ENCODE data around the gene NPFFR1. TPM values are rescaled to one million over a fixed set of nuclear protein-coding genes. Genes with fewer than 3 reads are reported as not detected.
A peak's percentile ranks its signal among the peaks of the same experiment; 100 is the strongest.

NPFFR1 gene
- total RNA-seq, 1 donor from 2014 or later = 0.05 TPM

GRCh38 chr10:70315815-70316214 lies 32.0 kb upstream of the NPFFR1 start:
- no peak for DNase-seq (ENCODE audit: low spot score)

- no peak for DNase-seq (ENCODE audit: low spot score)
Measured at GRCh38 chr10:70315276-70315675, 31.5 kb upstream of the NPFFR1 start.

DNA sequence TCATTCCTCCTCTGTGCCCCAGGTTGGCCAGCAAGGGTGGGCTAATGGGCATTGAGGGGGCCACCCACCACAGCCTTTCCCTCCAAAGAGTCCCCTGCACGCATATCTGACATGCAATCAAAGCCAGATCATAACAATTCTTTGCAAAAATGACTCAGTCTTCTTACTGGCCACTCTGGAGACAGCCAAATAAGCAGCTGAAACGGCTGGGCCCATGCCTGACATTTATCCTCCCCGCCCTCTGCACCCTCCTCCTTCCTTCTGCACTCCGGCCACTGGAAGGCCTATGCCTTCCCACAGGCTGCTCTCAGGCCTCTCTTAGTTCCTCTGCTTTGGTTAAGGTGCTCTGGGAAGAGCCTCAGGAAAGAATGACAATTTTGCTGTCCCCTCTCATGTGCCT lies 29.2 kb upstream of the NPFFR1 start:
- no peak for DNase-seq (ENCODE audit: low spot score)

DNA sequence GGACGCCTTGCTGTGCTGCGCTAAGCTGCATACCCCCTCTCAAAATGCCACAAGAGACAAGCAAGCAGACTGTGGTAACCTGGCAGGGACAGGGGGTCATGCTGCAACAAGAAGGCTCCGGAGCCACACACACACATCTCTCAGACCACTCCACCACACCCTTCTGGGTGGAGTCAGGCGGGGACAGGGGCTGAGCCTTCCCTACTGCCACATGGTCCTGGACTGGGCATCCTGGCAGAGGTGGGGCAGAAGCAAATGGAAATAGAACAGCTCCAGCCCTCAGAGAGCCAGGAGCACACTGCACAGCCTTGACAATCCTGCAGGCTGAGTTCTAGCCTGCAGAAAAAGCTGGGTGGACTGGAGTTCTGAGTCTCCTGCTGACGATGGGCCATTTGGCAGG lies 28.4 kb upstream of the NPFFR1 start:
- DNase-seq (ENCODE audit: low spot score) = no peak

DNA sequence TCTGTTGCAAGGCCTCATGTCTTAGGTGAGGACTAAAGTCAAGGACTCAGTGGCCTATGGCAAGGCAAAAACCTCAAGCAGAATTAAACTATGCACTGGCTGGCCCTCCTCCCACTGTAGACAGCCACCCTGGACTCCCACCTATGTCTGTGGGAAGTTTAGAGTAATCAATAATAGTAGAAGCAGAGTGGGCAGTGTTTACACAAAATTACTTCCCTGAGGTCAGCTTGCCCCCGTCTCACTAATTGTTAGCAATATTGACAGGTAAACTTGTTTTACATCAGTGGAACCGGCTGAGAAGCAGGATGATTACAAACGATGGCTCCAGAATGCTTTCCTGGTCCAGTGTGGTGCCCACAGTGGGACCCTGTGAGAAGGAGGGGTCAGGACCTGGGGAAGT lies 27.9 kb upstream of the NPFFR1 start:
- DNase-seq (ENCODE audit: low spot score) = no peak

- no peak for DNase-seq (ENCODE audit: low spot score)
Measured at GRCh38 chr10:70309661-70310060, 25.9 kb upstream of the NPFFR1 start.

GRCh38 chr10:70308121-70309060 lies 24.6 kb upstream of the NPFFR1 start:
- no peak for DNase-seq (ENCODE audit: low spot score)

GRCh38 chr10:70306886-70307520 lies 23.2 kb upstream of the NPFFR1 start:
- DNase-seq (ENCODE audit: low spot score) = no peak

DNA sequence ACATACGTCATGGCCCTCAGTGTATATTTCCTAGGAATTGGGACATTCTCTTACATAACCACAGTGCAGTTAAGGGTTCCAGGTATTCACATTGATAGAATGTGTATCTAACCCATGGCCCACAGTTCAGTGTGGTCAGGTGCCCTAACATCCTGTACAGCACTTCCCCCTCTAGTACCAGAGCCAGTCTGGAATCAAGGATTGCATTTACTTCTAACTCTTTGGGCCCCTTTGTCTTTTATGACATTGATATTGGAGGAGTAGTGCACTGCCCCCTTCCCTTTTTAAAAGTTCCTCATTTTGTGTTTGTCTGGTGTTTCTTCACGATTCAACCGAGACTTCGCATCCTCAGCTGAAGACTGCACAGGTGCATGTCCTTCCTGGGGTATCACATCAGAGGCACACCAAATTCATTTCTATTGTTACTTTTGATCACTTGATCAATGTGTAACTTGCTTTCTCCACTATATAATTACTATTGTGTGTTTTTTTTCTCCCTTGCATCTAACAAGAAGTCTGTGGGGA lies 22.4 kb upstream of the NPFFR1 start:
- no peak for DNase-seq (ENCODE audit: low spot score)

DNA sequence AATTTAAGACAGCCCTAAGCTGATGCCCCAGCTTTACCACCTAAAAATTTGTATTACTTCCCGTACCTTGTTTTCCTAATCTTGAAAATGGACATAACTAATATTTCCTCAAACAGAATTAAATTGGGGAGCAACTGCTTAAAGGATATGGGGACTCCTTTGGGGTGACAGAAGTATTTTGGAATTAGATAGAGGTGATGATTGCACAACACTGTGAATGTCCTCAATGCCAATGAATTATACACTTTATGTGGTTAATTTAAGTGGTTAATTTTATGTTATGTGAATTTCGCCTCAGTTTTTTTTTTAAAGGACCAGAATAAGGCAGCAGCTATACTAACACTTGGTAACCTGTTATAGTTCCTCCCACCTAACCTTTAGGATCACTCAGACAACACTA lies 19.9 kb upstream of the NPFFR1 start:
- no peak for DNase-seq (ENCODE audit: low spot score)

DNA sequence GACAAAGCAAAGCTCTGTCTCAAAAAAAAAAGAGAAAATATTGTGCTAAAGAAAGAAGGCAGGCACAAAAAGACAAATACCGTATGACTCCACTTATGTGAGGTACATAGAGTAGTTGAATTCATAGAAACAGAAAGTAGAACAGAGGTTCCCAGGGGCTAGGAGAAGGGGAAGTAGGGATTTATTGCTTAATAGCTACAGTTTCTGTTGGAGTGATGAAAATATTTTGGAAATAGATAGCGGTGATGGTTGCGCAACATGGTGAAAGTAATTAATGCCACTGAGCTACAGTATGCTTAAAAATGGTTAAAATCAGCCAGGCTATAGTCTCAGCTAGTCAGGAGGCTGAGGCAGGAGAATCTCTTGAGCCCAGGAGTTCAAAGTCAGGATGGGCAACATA lies 18.5 kb upstream of the NPFFR1 start:
- DNase-seq (ENCODE audit: low spot score) = no peak

GRCh38 chr10:70300908-70301597 lies 17.2 kb upstream of the NPFFR1 start:
- DNase-seq (ENCODE audit: low spot score) = no peak

DNA sequence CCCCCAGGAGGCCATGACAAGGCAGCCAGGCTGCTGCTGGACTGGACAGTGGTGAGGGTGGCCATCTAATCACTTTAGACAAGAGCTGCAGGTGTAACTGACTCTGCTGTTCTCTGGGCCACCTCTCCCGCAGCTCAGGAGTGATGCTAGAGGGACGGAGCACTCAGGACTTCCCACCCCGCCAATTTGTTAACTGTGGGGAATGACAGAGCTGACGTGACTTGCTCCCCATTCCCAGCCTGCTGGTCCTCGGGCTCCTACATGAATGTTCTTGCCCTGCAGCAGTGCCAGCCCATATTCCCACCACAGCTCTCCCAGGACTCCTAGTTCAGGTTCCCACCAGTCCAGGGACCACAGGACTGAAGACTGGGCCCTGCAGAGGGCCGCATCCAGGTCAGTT lies 16.7 kb upstream of the NPFFR1 start:
- no peak for DNase-seq (ENCODE audit: low spot score)

DNA sequence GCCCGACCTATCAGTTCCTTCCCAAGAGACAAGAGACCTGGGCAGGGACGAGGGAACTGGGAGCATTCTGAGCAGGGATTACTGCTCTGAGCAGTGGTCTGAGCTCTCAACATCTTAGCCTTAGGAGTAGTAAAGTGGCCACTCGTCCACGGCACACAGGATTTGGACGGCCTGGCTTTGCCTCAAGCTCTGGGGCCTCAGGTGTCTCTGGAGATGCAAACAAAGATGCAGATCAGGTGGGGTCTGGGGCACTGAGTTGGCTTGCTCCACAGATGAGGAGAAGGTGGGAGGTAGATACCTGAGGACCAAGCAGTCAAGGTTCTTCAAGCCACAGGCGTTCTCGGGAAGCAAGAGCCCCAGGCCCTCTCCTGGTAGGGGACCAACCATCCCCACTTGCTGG lies 16.1 kb upstream of the NPFFR1 start:
- DNase-seq (ENCODE audit: low spot score) = no peak

DNA sequence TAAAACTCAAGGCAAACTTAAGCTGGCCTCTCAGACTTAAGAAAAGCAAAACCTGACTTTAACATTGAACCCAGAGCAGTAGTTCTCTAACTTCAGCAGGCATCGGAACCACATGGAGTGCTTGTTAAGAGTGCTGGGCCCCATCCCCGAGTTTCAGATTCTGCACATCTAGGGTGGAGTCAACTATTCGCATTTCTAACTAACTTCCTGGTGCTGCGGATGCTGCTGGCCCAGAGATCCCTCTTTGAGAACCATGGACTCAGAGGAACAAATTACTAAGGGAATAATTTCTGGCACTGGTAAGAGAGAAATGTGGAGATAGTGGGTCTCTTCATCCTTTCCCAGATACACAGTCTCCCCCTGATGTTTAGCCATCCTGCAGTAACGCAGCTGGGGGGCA lies 14.6 kb upstream of the NPFFR1 start:
- DNase-seq (ENCODE audit: low spot score) = no peak

DNA sequence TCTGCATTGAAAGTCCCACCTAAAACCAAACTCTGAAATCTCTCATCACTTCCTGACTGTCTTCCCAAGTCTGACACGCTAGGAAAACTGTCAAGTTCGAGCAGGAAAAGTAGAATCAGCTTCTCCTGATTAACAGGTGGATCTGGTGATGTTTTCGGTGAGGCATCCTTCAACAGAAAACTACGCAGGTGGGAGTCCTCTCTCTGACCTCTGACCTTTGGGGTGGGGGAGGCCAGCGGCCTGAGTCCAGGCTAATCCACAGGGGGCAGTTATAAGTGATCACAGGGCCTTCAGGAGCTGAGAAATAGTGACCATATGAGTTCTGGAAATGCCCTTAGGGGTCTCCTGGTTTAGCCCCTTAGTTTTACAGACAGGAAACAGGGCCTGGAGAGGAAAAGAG lies 13.4 kb upstream of the NPFFR1 start:
- DNase-seq (ENCODE audit: low spot score) = no peak

- peak; percentile 81 for DNase-seq (ENCODE audit: low spot score)
Measured at GRCh38 chr10:70296406-70296899, 12.6 kb upstream of the NPFFR1 start.

DNA sequence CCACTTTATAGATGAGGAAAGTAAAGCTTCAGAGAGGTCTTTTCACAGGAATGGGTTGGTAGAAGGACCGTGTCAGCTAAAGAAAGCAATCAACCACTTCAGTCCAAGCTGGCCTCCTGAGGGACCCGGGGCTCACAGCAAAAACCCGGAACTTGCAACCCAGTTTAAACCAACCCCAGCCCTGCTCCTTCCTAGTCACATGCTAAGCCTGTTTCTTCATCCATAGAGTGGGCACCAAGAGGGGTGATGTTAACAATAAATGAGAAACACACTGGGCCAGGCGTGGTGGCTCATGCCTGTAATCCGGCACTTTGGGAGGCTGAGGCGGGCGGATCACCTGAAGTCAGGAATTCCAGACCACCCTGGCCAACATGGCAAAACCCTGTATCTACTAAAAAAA lies 12.1 kb upstream of the NPFFR1 start:
- no peak for DNase-seq (ENCODE audit: low spot score)

DNA sequence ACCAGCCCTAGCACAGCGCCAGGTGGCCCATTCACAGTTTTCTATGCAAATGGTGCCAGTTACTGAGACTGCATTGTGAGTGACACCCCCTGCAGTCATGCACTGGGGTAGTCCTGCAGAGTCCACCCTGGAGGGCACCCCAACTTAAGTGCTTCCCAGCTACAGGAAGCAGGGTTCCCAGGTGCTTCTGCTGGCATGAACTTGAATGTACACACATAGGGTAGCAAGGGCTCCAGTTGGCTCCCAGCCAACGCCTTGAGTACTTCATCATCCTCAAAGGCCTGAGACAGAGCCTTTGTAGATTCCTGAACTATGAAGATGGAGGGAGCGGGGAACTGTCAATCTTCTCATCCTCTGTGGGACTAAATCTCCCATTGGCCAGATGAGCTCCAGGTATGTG lies 11.5 kb upstream of the NPFFR1 start:
- DNase-seq (ENCODE audit: low spot score) = no peak

DNA sequence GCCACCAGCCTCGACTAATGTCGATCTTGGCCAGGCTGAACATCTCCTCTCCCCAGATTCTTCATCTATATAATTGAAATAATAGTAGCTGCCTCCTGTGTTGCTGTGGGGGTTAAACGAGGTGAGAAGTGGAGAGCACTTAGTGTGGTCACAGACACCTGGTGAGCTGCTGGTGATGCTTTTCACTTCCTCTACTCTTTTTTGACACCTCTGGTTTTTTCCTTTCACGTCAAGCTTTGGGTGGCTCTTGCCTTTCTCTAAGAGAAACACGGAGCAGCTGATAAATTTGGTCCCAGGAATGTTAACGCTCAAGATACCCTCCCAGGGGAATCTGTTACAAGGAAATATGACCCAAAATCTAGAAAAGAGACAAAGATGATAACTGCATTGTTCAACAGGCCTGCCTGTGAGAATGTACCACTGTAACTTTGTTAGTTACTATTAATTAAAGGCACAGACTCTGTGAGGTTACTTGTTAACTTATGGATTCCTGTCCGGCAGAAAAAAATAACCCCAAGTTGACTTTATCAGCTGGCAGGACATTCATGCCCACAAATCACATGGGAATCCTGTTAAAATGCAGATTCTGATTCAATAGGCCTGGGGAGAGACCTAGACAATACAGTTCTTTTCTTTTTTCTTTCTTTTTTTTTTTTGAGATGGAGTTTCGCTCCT lies 9.5 kb upstream of the NPFFR1 start:
- no peak for DNase-seq (ENCODE audit: low spot score)

DNA sequence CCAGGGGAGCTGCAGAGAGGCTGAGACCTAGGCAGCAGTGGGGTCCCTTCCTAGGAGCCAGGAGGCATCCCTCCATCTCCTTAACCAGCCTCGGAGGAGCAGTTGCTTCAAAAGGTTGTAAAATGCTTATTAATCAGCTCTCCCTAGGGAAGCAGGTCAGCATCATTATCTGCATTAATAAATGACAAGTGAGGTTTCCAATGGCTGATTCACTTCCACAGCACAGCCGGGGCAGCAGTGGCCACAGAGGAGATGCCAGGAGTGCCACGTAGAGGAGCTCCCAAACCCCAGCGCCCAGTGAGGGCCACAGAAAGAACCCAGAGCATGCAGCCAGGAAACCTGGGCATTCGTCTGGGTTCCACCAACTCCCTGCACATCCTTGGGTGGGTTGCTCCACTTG lies 8.2 kb upstream of the NPFFR1 start:
- no peak for DNase-seq (ENCODE audit: low spot score)

DNA sequence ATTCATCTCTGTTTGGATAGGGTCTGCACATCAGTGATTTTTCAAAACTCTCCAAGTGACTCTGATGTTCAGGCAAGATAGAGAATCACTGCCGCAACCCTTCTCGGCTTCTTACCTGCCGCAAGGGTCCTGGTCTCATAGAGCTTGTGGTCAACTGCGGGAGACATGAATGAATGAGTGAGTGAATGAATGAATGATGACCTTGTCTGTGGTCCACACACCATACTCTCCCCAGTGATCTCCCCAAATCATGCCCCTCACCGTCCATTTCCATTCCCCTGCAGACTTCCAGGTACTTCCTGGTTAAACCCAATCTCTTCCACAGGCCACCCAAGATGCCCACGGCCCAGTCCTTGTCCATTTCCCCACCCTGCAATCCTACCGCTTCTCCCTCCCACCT lies 5.9 kb upstream of the NPFFR1 start:
- DNase-seq (ENCODE audit: low spot score) = no peak

Measured in ureter (tissue), 1 donor.